Measurements from ENCODE around the gene FOXP1.
"Not testable (repeated sequence)": the region's sequence is repeated elsewhere in the genome, so short reads cannot be mapped to it uniquely, and the experiment has no call there.

FOXP1 gene

DNA sequence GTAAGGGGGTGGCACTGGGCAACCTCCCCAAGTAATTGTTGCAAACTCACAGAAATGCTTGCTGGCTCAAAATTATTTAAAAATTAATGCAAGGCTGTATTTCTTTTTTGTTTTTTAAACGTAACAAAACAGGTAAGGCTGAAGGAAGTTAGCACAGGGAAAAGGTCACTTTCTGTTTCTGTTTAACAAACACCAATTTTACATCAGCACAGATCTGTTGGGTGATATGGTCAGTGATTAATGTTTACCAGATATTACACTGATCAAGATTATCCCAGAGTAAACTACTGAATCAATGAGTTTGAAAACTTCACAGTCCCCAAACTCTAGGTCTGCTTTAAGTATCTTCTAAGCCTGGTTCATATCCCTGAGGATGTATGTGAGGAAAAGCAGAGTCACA, 558.0 kb downstream of the FOXP1 start:
- TF ChIP-seq, protein P1, sequence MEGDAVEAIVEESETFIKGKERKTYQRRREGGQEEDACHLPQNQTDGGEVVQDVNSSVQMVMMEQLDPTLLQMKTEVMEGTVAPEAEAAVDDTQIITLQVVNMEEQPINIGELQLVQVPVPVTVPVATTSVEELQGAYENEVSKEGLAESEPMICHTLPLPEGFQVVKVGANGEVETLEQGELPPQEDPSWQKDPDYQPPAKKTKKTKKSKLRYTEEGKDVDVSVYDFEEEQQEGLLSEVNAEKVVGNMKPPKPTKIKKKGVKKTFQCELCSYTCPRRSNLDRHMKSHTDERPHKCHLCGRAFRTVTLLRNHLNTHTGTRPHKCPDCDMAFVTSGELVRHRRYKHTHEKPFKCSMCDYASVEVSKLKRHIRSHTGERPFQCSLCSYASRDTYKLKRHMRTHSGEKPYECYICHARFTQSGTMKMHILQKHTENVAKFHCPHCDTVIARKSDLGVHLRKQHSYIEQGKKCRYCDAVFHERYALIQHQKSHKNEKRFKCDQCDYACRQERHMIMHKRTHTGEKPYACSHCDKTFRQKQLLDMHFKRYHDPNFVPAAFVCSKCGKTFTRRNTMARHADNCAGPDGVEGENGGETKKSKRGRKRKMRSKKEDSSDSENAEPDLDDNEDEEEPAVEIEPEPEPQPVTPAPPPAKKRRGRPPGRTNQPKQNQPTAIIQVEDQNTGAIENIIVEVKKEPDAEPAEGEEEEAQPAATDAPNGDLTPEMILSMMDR (conservative IDR thresholded peaks at IDR 0.05) = no peak
- H3K27ac ChIP-seq = peak overlapping the region; percentile 97

DNA sequence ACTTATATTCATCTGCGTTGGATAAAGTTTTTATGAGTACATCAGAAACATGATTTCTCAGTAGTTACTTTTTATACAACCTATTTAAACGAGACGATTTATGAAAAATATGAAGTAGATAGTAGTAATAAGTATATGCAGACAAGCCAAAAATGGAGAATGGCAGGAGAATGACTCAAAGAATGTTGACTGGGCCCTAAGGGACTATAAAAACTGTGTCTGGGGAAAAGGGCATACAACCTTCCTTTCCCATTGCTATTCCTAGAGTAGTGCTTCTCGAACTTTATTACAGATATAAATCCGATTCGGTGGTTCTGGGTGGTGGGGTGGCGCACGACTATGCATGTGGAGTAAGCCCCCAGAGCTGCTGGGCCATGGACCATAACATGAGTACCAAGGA, 558.5 kb downstream of the FOXP1 start:
- H3K27ac ChIP-seq = peak overlapping the region; percentile 97

DNA sequence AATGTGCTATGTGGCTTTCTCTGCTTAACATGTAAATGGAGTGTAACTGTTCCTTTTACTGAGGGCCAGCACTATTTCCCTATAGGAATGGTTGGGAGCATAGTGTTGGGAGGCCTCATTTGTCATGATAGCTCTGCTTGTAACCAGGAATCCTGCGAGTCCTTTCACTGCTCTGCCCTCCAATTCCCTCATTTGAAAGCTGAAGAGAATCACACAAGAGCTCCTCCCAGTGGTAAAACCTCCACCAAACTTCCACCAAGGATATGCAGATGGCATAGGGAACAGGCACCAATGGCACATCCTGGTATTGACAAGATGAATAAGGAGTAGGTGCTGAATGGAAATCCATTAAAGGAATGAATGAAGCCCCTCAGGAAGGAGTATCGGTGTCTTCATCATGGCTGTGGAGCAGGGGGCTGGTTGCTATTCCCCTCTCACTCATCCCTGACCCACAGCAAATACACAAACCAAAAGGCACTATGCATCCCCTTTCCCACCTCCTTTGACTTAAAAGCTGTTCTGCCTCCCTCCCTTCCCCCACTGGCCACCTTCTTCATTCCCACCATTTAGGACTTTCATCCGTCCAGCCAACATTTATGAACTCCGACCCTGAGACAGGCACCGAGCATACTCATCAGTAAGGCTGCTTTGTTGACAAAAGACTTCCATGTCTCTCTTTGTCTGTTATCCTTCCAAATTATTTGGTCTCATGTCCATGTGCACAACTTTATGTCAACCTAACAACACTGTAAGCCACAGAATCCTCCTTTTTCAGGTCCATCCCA, 560.8 kb downstream of the FOXP1 start:
- TF ChIP-seq, protein P1 (conservative IDR thresholded peaks at IDR 0.05) = peak; percentile 39
- H3K27ac ChIP-seq = peak overlapping the region; percentile 97

More for the DNA sequence above, 558.5 kb downstream of the FOXP1 start:
- TF ChIP-seq, protein P1 (conservative IDR thresholded peaks at IDR 0.05) = no peak

DNA sequence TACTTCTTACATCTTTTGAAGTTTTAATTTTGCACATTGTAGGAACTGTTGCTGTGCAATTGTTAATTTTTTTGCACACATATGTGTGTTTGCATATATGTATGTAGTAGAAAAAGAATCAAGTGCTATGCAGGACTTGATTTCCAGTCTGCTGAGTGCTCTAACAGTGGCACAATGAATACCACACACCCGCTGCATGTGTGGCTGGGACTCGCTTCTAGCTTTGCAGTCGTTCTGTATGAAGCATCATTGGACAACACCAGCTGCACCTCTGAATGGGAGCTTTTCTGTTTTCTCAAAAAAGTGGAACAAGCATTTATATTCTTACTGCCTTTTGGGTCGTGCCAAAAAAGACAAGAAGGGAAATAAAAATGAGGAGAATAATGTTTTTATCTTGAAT, 564.7 kb downstream of the FOXP1 start:
- TF ChIP-seq, protein P1 (conservative IDR thresholded peaks at IDR 0.05) = no peak
- H3K27ac ChIP-seq = peak overlapping the region; percentile 32

DNA sequence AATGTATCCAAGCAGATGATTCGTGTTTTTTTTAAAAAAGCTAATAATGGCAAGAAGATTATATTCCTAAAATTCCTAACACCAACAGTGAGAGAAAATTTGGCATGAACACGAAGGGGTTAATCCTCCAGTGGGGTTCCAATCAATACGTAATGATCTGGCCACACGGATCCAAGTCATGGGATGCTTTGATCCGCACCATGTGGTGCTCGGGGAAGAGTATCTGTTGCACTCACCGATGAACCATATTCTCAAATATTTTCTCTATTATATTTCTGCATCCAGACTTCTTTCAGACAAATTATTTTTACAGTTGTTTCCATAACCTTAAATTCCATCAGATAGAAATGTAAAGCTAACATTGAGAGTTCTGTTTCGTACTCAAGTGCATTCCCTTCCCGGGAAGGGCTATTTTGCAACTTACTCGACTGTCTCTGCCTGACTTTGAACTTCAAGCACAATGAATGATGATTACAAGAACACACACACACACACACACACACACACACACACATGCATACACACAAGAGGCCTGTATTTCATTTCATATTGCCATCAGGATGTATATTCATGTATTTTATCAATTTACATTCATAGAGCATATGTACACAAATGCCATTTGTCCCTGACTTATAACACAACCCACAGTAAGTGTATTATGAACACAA, 567.2 kb downstream of the FOXP1 start:
- TF ChIP-seq, protein P1 (conservative IDR thresholded peaks at IDR 0.05) = no peak

DNA sequence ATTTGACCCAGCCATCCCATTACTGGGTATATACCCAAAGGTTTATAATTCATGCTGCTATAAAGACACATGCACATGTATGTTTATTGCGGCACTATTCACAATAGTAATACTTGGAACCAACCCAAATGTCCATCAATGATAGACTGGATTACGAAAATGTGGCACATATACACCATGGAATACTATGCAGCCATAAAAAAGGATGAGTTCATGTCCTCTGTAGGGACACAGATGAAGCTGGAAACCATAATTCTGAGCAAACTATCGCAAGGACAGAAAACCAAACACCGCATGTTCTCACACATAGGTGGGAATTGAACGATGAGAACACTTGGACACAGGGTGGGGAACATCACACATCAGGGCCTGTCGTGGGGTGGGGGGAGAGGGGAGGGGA, 568.9 kb downstream of the FOXP1 start:
- not testable (repeated sequence) for H3K27ac ChIP-seq

More for the DNA sequence above, 567.2 kb downstream of the FOXP1 start:
- peak overlapping the region; percentile 15; the same call in 1 of the 2 replicates for H3K27ac ChIP-seq

DNA sequence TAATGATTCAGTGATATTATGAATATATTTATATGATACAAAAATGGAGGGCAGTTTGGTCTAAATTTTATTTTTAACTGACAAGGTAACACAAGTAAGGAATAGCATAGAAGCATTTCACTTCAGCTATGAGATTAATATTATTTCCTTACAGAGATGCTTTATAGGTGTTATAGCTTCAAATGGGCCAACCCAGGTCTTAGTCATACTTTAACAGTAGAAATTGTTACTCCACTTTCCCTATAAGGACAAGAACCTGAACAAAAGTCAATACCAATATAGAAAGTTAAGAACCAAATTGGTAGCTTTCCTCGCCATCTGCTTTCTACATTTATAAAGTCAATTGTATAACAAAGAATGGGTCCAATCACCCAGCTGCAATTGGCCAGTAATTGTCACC, 570.6 kb downstream of the FOXP1 start:
- H3K27ac ChIP-seq = peak overlapping the region; percentile 72

More for the DNA sequence above, 570.6 kb downstream of the FOXP1 start:
- TF ChIP-seq, protein P1 (conservative IDR thresholded peaks at IDR 0.05) = no peak

All from VCaP (cell line).